Measurements from ENCODE around the gene CLRN2. TPM values are rescaled to one million over a fixed set of nuclear protein-coding genes. Genes with fewer than 3 reads are reported as not detected.

CLRN2 gene
- total RNA-seq, 1 donor from 2014 or later = not detected

- Histone ChIP-seq H3K4me1 (ENCODE audit: insufficient read depth, low read length) (peaks cover 10% of the 10 kb centered on the region), H3K4me3 (ENCODE audit: insufficient read depth, low read depth, low read length) (no peak overlapping the region), H3K27ac (ENCODE audit: low read depth, low read length) (no peak overlapping the region), H3K9me3 (ENCODE audit: insufficient read depth, low read depth, low read length) (no peaks in the 10 kb centered on the region), H3K4me2 (ENCODE audit: low read length) (no peak overlapping the region), H3K9ac (ENCODE audit: low read length) (no peak overlapping the region), H3K79me2 (ENCODE audit: insufficient read depth, low read length) (peaks cover 4% of the 10 kb centered on the region), H3K27me3 (ENCODE audit: insufficient read depth, low read length) (no peaks in the 10 kb centered on the region), H3K36me3 (ENCODE audit: insufficient read depth, low read length) (peaks cover 28% of the 10 kb centered on the region), H4K20me1 (ENCODE audit: insufficient read depth, low read length) (no peaks in the 10 kb centered on the region), H2AFZ (ENCODE audit: low read depth, low read length) (no peak overlapping the region)
- no peak for DNase-seq (ENCODE audit: low read depth)
- H3K27ac Mint-ChIP-seq (ENCODE audit: unreplicated experiment) = no peak overlapping the region
- peaks cover 15% of the 10 kb centered on the region for H3K4me1 Mint-ChIP-seq (ENCODE audit: low read depth, unreplicated experiment)
- FAIRE-seq = no peak
- H3K9me3 Mint-ChIP-seq (ENCODE audit: unreplicated experiment) = no peaks in the 10 kb centered on the region
- no peak overlapping the region for H3K4me3 Mint-ChIP-seq (ENCODE audit: unreplicated experiment)
- TF ChIP-seq EZH2 (IDR thresholded peaks at IDR 0.05; ENCODE audit: insufficient read depth, low read length) (no peak), CTCF (IDR thresholded peaks at IDR 0.05; ENCODE audit: insufficient read depth, low read depth, low read length) (no peak)
- peaks cover 40% of the 10 kb centered on the region for H3K36me3 Mint-ChIP-seq (ENCODE audit: low read depth, unreplicated experiment)
- H3K27me3 Mint-ChIP-seq (ENCODE audit: low read depth, unreplicated experiment) = no peaks in the 10 kb centered on the region
Observed at GRCh38 chr4:17489721-17490120, 25.2 kb upstream of the CLRN2 start.

GRCh38 chr4:17490575-17491059, 24.3 kb upstream of the CLRN2 start:
- DNase-seq (ENCODE audit: low read depth) (no peak), FAIRE-seq (no peak)
- H3K27me3 Mint-ChIP-seq (ENCODE audit: low read depth, unreplicated experiment) = no peaks in the 10 kb centered on the region
- Histone ChIP-seq H4K20me1 (ENCODE audit: insufficient read depth, low read length) (no peaks in the 10 kb centered on the region), H3K4me2 (ENCODE audit: low read length) (no peak overlapping the region), H3K27ac (ENCODE audit: low read depth, low read length) (no peak overlapping the region), H3K4me3 (ENCODE audit: insufficient read depth, low read depth, low read length) (no peak overlapping the region), H3K36me3 (ENCODE audit: insufficient read depth, low read length) (peaks cover 28% of the 10 kb centered on the region), H3K9me3 (ENCODE audit: insufficient read depth, low read depth, low read length) (no peaks in the 10 kb centered on the region), H2AFZ (ENCODE audit: low read depth, low read length) (no peak overlapping the region), H3K4me1 (ENCODE audit: insufficient read depth, low read length) (peaks cover 12% of the 10 kb centered on the region), H3K27me3 (ENCODE audit: insufficient read depth, low read length) (no peaks in the 10 kb centered on the region), H3K79me2 (ENCODE audit: insufficient read depth, low read length) (peaks cover 4% of the 10 kb centered on the region), H3K9ac (ENCODE audit: low read length) (no peak overlapping the region)
- no peak for TF ChIP-seq EZH2 (IDR thresholded peaks at IDR 0.05; ENCODE audit: insufficient read depth, low read length)
- peaks cover 36% of the 10 kb centered on the region for H3K36me3 Mint-ChIP-seq (ENCODE audit: low read depth, unreplicated experiment)
- no peak overlapping the region for H3K4me3 Mint-ChIP-seq (ENCODE audit: unreplicated experiment)
- H3K27ac Mint-ChIP-seq (ENCODE audit: unreplicated experiment) = no peak overlapping the region
- peaks cover 16% of the 10 kb centered on the region for H3K4me1 Mint-ChIP-seq (ENCODE audit: low read depth, unreplicated experiment)
- H3K9me3 Mint-ChIP-seq (ENCODE audit: unreplicated experiment) = no peaks in the 10 kb centered on the region

GRCh38 chr4:17491196-17491595, 23.8 kb upstream of the CLRN2 start:
- H3K79me2 ChIP-seq (ENCODE audit: insufficient read depth, low read length) = peaks cover 4% of the 10 kb centered on the region
- H3K9ac ChIP-seq (ENCODE audit: low read length) = no peak overlapping the region
- FAIRE-seq (no peak), DNase-seq (ENCODE audit: low read depth) (no peak)
- no peak overlapping the region for H3K4me2 ChIP-seq (ENCODE audit: low read length)
- no peak overlapping the region for H3K4me3 ChIP-seq (ENCODE audit: insufficient read depth, low read depth, low read length)
- TF ChIP-seq CTCF (IDR thresholded peaks at IDR 0.05; ENCODE audit: insufficient read depth, low read depth, low read length) (no peak), EZH2 (IDR thresholded peaks at IDR 0.05; ENCODE audit: insufficient read depth, low read length) (no peak)
- no peak overlapping the region for H3K4me3 Mint-ChIP-seq (ENCODE audit: unreplicated experiment)
- no peaks in the 10 kb centered on the region for H3K9me3 Mint-ChIP-seq (ENCODE audit: unreplicated experiment)
- peaks cover 35% of the 10 kb centered on the region for H3K36me3 Mint-ChIP-seq (ENCODE audit: low read depth, unreplicated experiment)
- H3K27ac ChIP-seq (ENCODE audit: low read depth, low read length) = no peak overlapping the region
- H3K27me3 ChIP-seq (ENCODE audit: insufficient read depth, low read length) = no peaks in the 10 kb centered on the region
- no peak overlapping the region for H3K27ac Mint-ChIP-seq (ENCODE audit: unreplicated experiment)
- H3K4me1 ChIP-seq (ENCODE audit: insufficient read depth, low read length) = peaks cover 12% of the 10 kb centered on the region
- H3K4me1 Mint-ChIP-seq (ENCODE audit: low read depth, unreplicated experiment) = peaks cover 16% of the 10 kb centered on the region
- no peaks in the 10 kb centered on the region for H3K27me3 Mint-ChIP-seq (ENCODE audit: low read depth, unreplicated experiment)
- no peaks in the 10 kb centered on the region for H3K9me3 ChIP-seq (ENCODE audit: insufficient read depth, low read depth, low read length)
- H4K20me1 ChIP-seq (ENCODE audit: insufficient read depth, low read length) = no peaks in the 10 kb centered on the region
- H3K36me3 ChIP-seq (ENCODE audit: insufficient read depth, low read length) = peaks cover 27% of the 10 kb centered on the region
- H2AFZ ChIP-seq (ENCODE audit: low read depth, low read length) = no peak overlapping the region
